Measurements from ENCODE around the gene GP9. TPM values are rescaled to one million over a fixed set of nuclear protein-coding genes. Genes with fewer than 3 reads are reported as not detected.

Gene GP9
- total RNA-seq = not detected in 2 replicates
- long read RNA-seq = 0 reads

DNA sequence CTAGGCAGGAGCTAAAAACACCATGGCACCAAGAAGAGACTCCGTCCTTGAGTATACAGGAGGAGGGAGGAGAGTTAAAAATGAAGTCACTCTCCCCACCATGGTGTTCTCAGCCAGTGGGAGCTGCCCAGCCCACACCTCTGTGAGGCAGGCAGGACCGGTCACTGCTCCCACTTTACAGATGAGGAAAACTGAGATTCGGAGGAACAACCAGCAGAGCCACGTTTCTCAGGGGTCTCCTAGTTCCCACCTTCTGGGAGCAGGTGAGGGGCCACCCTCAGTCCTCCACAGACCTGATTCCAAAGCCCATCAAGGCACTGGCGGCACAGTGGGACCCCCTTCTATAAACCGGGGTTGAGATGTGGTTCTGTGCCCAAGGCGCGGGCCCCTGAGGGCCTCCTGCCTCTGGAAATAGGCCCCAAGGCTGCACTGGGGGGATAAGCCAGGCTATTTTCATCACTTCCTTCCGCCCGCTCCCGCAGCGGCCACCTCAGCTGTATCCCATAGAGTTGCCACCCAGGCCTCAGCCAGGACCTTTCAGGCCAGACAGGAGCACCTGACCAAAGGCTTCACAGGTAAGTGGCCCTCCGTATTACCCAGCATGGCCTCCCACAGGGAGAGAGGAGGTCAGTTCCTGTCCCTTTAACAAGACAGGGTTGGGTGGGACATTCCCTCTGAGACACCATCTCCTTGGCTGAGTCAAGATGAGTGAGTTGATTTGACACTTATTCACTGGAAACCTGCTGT lies at the start of gene GP9:
TSS of gene GP9 (plus strand) at position 504 of the 747 bp plus-strand sequence. CDS start 961 bp downstream, outside the sequence.
- no peak for DNase-seq (ENCODE audit: low spot score, unreplicated experiment)
- Mint-ChIP-seq H3K4me1 (ENCODE audit: low read depth) (peaks cover 30% of the 10 kb centered on the region), H3K4me3 (ENCODE audit: low read depth) (no peak within 1 kb of the TSS), H3K27ac (no peak within 1 kb of the TSS), H3K9me3 (ENCODE audit: low read depth) (no peaks in the 10 kb centered on the region), H3K27me3 (peaks cover 4% of the 10 kb centered on the region), H3K36me3 (ENCODE audit: insufficient read depth) (no peaks in the 10 kb centered on the region)
- TF ChIP-seq, protein P1, sequence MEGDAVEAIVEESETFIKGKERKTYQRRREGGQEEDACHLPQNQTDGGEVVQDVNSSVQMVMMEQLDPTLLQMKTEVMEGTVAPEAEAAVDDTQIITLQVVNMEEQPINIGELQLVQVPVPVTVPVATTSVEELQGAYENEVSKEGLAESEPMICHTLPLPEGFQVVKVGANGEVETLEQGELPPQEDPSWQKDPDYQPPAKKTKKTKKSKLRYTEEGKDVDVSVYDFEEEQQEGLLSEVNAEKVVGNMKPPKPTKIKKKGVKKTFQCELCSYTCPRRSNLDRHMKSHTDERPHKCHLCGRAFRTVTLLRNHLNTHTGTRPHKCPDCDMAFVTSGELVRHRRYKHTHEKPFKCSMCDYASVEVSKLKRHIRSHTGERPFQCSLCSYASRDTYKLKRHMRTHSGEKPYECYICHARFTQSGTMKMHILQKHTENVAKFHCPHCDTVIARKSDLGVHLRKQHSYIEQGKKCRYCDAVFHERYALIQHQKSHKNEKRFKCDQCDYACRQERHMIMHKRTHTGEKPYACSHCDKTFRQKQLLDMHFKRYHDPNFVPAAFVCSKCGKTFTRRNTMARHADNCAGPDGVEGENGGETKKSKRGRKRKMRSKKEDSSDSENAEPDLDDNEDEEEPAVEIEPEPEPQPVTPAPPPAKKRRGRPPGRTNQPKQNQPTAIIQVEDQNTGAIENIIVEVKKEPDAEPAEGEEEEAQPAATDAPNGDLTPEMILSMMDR (IDR thresholded peaks at IDR 0.05; ENCODE audit: unreplicated experiment) = no peak

- no peaks in the 10 kb centered on the region for H3K9me3 Mint-ChIP-seq (ENCODE audit: low read depth)
- H3K36me3 Mint-ChIP-seq (ENCODE audit: insufficient read depth) = no peaks in the 10 kb centered on the region
- H3K27me3 Mint-ChIP-seq = peaks cover 7% of the 10 kb centered on the region
- no peak overlapping the region for H3K27ac Mint-ChIP-seq
- H3K4me1 Mint-ChIP-seq (ENCODE audit: low read depth) = peaks cover 1% of the 10 kb centered on the region
- TF ChIP-seq, protein P1 (IDR thresholded peaks at IDR 0.05; ENCODE audit: unreplicated experiment) = no peak
- H3K4me3 Mint-ChIP-seq (ENCODE audit: low read depth) = no peak overlapping the region
- DNase-seq (ENCODE audit: low spot score, unreplicated experiment) = no peak
Measured at GRCh38 chr3:129013491-129013891, 47.1 kb upstream of the GP9 start.

- DNase-seq (ENCODE audit: low spot score, unreplicated experiment) = no peak
- TF ChIP-seq, protein P1 (IDR thresholded peaks at IDR 0.05; ENCODE audit: unreplicated experiment) = no peak
- Mint-ChIP-seq H3K4me3 (ENCODE audit: low read depth) (no peak overlapping the region), H3K36me3 (ENCODE audit: insufficient read depth) (no peaks in the 10 kb centered on the region), H3K27me3 (peaks cover 8% of the 10 kb centered on the region), H3K9me3 (ENCODE audit: low read depth) (no peaks in the 10 kb centered on the region), H3K4me1 (ENCODE audit: low read depth) (peaks cover 1% of the 10 kb centered on the region), H3K27ac (peak overlapping the region; percentile 52)
Measured at GRCh38 chr3:129014148-129014547, 46.4 kb upstream of the GP9 start.

DNA sequence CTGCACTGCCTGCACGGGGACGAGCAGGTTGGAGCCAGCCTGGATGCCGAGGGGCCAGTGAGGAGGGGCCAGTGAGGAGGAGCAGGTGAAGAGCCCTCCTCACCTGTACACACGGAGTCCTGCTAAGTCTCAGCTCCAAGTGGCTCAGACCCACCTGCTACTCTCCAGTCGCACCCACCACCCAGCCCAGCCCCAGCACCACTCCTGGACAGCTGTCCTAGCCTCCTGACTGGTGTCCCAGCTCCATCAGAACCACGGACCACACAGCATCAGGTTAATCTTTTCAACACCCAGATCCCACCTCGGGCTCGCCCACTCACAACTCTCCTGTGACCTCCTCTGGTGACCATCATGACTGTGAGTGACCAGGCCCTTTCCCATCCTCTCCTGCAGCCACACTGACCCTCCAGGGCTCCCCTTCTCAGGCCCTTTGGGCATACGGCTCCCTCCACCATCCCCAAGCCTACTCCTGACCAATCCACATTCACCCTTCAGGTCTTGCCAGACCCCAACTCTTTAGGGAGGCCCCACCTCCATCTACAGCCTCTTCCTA lies 45.7 kb upstream of the GP9 start:
- no peak overlapping the region for H3K4me3 Mint-ChIP-seq (ENCODE audit: low read depth)
- H3K4me1 Mint-ChIP-seq (ENCODE audit: low read depth) = peaks cover 1% of the 10 kb centered on the region
- TF ChIP-seq, protein P1 (IDR thresholded peaks at IDR 0.05; ENCODE audit: unreplicated experiment) = no peak
- no peaks in the 10 kb centered on the region for H3K36me3 Mint-ChIP-seq (ENCODE audit: insufficient read depth)
- peaks cover 6% of the 10 kb centered on the region for H3K27me3 Mint-ChIP-seq
- DNase-seq (ENCODE audit: low spot score, unreplicated experiment) = no peak
- H3K27ac Mint-ChIP-seq = no peak overlapping the region
- H3K9me3 Mint-ChIP-seq (ENCODE audit: low read depth) = no peaks in the 10 kb centered on the region

GRCh38 chr3:129015388-129016105 lies 45.0 kb upstream of the GP9 start:
- Mint-ChIP-seq H3K4me3 (ENCODE audit: low read depth) (no peak overlapping the region), H3K36me3 (ENCODE audit: insufficient read depth) (no peaks in the 10 kb centered on the region), H3K27me3 (peaks cover 6% of the 10 kb centered on the region), H3K27ac (peak overlapping the region; percentile 59), H3K4me1 (ENCODE audit: low read depth) (peaks cover 1% of the 10 kb centered on the region), H3K9me3 (ENCODE audit: low read depth) (no peaks in the 10 kb centered on the region)
- TF ChIP-seq, protein P1 (IDR thresholded peaks at IDR 0.05; ENCODE audit: unreplicated experiment) = no peak
- no peak for DNase-seq (ENCODE audit: low spot score, unreplicated experiment)

All from progenitor cell of endocrine pancreas (in vitro differentiated cells).